NCI-H69 (cell line): ENCODE data around the gene KSR1.
"Not testable (repeated sequence)": the region's sequence is repeated elsewhere in the genome, so short reads cannot be mapped to it uniquely, and the experiment has no call there.

ENCODE experiments used
- DNase-seq: peaks from one replicate; lab custom pipeline; 2025; lab: John Stamatoyannopoulos, UW

The KSR1 gene

DNA sequence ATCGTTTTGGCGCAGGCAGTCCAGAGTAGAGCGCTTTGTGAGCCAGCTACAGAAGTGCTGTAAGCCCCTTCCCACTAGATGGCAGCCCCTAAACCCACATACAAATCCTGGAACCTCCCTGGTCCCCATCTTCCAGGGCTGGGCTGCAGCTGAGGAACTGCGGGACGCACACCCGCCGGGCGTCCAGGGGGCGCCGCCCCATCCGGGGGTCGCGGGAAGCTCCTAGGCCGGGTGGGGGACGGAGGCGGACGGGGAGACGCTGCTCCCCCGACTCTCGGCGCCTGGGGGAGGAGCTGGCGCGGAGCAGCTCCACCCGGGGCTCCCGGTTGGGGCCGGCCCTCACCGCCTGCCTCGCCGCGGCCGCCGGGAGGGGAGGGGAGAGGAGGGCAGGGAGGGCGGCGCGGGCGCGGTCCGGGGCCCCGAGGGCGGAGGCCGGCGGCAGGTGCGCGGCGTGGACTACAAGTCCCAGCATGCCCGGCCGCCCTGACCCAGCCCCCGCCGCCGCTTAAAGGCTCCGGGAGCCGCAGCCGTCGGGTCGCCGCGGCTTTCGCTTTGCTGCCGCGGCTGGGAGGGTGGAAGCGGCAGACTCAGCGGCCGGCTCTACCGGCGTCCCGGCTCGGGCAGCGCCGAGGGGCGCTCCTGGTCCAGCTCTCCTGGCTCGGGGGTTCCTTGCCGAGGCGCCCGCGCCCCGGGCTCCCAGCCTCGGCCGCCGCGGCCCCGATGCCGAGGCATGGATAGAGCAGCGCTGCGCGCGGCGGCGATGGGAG is at the start of gene KSR1:
Gene KSR1, plus strand, starts transcription at position 535 of the 767 bp plus-strand sequence. Its CDS starts 196 bp downstream, at position 731.
- DNase-seq: peak; percentile 96

DNA sequence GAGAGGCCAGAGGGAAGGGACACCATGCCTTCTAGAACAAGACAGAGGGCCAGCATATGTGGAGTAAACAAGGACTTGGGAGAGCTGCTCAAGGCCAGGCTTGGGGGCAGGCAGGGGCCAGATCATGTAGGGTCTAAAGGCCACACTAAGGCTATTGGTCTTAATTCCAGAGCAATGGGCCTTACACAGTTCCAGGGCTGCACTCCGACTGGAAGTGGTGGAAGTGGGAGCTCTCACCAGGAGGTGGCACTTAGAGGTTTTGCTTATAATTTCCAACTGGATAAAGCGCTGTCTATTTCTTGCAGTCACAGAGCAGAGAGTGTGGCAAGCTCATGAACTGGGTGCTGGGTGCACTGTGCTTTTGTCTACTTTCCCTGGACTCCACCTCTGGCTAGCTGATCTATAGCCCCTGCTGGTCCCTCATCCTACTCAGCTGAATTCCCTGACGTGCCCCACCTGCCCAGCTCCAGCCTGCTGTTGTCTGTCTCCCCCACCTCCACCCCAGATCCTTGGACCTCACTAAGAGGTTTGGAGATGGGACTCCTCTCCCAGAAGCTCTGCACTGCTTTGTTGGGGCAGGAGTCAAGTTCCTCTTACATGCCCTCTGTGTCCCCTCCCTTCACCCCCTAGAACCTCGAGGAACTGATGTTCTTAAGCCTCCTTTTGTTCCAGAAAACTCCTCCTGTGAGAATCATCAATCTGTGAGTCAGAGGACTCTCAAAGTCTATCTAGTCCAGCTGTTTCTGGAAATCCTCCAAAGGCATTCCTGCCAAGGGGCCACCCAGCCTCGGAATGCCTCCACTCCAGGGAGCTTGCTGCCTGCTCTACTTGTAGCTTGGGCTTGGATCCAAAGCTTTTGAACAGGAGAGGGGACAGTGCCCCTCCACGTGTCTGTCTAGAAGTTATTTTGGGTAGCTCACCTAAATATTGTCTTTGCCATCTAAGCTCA is 48.1 kb upstream of the KSR1 start:
- no peak for DNase-seq

DNA sequence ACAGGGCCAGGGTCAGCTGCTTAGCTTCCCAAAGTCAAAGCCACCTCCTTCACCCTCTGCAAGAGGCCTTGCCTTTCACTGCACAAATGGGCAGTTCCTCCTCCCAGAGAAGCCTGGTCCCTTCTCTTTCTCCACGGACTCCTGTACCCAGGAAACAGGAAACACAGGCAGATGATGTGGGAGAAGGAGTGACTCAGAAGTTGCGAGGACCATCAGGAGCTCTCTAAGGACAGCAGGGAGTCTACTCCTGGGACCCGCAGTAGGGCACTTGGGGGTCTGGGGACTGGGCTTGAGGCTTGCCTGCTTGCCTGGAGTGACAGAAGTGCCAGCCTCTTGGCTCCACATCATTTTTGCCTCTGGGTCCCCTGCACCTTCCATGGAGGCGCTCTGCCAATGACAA is 47.4 kb upstream of the KSR1 start:
- DNase-seq: no peak

DNA sequence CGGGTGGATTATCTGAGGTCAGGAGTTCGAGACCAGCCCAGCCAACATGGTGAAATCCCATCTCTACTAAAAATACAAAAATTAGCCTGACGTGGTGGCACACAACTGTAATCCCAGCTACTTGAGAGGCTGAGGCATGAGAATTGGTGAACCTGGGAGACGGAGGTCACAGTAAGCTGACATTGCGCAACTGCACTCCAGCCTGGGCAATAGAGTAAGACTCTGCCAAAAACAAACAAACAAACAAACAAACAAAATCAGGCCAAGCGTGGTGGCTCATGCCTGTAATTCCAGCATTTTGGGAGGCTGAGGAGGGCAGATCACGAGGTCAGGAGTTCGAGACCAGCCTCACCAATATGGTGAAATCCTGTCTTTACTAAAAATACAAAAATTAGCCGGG is 44.1 kb upstream of the KSR1 start:
- DNase-seq: not testable (repeated sequence)

DNA sequence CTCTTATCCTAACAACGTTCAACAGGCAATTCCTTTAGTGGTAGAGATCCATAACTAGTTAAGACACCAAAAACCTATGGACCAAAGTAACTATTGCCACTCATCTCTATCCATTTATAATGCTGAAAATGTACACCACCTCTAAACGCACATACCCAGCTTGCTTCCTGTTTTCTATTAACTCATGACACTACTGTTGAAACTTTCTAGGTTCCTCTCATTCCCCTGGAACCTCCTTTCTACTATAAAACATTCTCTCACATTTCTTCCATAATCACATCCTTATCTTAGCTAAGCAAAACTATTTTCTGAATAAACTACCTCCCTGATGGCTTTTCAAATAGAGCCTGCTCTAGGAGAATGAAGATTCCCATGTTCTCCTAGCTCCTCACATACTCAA is 42.9 kb upstream of the KSR1 start:
- no peak for DNase-seq

DNA sequence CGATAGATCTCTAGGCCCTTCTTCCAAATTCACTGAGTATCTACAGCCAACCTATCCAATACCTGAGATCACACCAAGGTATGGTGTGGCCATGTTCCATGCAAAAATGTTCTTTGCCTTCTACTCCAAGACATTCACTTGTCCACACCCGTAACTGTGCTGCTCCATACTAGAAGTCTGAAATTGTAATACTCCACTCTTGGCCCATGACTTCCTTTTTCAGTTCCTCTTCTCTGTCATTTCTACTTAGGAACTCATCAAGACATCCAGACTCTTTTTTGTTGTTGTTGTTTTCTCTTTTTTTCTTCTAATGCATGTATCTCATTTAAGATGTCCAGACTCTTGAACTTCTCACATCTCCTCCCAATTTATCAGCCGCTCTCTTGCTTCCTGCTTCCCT is 42.5 kb upstream of the KSR1 start:
- DNase-seq: no peak

DNA sequence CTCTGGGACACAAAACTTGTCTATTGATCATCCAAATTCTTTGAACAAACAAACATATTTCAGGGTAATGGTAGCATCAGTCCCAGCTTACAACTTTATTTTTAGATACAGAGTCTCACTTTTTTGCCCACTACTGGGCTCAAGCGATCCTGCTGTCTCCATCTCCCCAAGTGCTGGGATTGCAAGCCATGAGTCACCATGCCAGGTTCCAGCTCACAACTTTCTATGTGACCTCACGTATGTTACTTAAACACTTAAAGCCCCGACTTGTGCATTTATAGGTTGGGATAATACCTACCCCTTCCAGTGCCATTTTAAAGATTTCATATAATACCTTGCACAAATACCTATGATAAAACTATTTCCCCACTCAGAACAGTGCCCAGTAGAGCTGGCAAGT is 42.0 kb upstream of the KSR1 start:
- DNase-seq: no peak

DNA sequence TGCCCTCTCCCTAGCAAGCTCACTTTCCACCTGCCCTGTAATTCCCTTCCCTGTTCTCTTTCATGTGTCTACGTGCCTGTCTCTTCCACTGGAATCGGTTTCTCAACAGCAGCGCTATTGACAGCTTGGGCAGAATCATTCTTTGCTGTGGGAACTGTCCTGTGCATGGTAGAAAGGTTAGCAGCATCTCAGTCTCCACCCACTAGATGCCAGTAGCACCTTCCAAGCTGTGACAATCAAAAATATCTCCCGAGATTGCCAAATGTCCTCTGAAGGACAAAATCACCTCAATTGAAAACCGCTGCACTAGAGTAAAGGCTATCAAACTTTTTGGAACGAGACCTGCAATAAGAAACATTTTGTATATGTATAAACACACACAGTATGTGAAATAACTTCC is 41.6 kb upstream of the KSR1 start:
- DNase-seq: no peak

DNA sequence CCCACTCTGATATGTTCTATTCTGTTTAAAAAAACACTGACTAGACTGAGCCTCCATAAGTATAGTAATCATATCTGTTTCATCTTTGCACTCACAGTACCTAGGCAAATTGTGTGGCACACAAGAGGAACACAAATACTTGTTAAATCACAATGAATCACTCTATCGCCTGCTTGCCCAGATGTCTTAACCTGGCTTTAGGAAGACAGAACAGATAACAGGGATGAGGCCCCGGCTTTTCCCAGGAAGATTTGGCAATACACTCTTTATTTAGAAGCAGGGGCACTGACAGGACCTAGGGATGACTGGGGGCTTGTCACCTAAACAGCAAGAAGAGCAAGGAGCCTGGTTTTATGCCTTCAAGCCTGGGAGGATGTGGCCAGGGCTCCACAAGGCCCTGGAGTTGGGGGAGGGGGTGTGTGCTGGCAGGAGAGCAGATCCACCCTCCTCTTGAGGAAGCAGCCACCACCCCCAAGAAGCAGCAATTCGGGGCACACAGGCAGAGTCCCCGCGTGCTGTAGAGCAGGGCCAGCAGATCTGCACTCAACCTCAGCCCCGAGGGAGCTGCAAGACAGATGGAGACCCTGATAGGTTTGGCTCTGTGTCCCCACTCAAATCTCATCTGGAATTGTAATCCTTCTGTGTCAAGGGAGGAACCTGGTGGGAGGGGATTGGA is 41.0 kb upstream of the KSR1 start:
- DNase-seq: no peak

DNA sequence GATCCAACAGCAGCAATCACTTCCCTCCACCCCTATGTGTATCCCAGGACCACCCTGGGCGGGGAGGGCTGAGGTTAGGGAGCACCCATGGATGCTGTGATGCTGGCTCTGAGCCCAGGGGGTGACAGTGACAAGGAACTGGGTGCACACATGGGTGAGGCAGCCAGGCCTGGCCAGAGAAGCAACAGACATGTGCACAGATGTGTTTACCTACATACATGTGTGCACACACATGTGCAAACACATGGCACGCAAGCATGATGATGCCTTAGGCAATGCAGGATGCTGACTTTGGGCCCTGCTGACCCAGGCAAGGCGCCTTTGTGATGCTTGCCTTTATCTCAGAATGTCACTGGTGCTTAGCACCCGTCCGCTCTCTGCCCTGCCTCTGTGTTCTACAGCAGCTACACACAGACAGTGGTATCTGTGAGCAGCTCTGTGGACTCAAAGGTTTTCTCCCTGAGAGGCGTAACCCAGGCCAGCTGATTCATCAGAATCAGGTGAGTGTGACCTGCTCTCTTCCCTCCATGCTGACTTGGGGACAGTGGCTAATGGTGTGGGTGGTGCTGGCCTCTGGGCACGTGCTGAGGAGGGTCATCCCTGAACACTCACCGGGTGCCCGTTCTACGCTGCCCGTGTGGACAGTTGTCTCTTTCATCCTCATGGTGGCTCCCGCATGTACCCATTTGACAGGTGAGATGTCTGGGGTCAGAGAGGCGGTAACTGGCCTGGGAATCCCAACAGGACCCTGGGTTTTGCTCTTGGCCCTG is 38.5 kb upstream of the KSR1 start:
- no peak for DNase-seq

DNA sequence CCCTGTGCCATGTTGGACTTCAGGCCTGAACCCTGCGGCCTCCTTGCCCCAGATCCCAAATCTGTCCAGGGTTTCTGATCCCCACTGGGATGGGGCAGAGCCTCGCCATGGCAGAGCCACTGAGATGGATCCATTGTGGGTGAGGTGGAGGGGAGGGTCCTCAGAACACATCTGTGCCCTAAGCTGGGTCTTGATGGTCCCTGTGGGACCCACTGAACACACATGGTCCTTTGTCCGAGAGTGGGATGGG is 38.0 kb upstream of the KSR1 start:
- DNase-seq: no peak

DNA sequence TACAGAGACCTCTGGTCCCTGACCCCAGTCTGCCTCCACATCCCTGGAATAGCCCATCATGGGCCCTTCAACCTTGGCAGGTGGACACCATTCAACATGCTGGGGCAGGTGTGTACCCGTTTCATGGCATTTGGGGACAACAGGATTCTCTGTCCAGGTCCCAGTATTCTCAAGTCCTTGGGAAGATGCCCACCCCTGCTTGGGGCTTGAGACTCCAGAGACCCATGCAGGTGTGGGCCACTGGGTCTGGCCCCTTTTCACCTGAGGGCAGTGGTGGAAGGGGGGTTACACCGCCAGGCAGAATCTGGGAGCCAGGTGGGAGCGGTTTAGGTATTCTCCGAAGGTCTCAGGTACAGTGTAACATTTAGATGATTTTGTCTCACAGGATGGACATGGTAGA is 37.1 kb upstream of the KSR1 start:
- no peak for DNase-seq

DNA sequence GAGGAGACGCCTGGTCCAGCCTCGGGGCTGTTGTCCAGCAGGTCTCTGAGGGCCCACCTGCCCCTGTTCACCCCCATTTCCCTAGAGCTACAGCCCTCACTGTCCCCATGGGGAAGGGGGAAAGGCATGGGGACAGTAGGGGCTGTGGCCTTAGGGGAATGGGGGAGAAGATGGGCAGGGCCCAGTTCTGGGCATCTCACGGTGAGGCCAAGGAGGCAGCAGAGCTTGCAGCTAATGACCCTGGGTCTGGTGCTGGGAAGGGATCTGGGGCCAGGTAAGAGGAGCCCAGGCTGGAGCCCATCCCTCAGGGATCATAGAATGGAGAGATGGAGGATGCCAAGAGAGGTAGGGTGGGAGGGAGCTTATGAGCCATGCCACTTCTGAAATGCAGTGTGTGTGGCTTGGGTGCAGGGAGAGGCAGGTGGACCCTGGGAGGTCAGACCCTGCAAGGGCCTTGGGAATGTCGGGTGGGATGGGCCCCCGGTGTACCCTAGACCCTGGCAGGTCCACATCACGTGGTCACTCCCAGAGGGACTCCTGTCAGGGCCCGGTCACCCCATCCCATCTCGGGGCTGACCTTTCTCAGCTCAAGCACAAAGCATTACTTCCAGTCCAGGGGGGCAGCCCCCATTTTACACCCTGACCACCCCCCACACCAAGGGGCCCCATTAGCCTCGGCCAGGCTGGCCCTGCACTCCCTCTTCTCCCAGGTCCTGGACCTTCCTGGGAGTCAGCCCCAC is 35.9 kb upstream of the KSR1 start:
- no peak for DNase-seq

DNA sequence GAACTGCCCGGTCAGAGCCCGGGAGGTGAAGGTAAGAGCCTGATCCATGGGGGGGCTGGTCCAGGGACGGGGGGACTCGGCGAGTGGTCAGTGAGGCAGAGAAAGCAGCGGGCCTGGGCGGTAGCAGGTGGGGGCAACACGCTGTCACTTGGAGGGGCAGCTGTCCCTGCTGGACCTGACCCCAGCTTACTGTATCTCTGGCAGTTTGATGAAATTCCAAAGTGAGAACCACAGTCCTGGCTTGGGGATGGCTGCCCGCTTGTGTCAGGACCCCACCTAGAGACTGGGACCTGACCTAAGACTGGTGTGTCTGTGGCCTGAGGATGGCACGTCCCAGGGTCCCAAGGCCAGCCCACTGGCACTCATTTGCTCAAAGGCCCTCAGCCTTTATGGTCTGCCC is 35.1 kb upstream of the KSR1 start:
- DNase-seq: no peak

DNA sequence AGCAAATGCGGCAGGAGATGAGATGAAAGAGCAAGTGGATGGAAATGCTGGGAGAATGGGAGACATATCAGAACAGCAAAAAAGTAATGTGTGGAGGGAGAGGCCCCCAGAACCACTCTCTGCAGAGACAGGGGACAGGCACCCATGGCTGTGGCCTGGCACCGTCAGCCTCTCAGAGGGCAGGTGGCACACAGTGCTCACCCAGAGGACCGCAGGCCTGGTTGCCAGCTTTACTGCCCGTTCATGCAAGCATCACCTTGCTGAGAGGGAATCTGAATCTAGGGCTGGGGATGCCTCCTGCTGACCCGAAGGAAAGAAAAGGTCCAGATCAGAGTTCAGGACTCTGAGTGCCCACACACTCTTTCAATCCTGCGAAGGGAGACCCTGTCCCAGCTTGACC is 34.6 kb upstream of the KSR1 start:
- not testable (repeated sequence) for DNase-seq

DNA sequence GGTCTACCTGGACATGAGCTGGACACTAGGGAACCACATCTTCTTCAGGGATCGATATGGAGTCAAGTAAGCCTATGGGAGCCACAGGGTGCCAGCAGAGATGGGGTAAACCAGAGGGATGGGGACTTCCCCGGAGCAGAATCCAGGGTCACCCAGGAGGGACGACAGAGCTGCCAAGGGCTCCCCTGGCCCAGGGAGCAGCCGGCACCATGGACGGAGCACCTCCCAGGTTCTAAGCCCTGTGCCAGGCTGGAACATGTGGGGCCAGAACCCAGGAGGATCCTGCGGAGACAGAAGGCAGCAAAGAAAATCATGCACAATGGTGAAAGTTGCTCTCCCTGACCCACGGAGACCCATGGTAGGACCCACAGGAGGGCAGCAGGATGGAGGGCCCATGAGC is 33.6 kb upstream of the KSR1 start:
- no peak for DNase-seq

DNA sequence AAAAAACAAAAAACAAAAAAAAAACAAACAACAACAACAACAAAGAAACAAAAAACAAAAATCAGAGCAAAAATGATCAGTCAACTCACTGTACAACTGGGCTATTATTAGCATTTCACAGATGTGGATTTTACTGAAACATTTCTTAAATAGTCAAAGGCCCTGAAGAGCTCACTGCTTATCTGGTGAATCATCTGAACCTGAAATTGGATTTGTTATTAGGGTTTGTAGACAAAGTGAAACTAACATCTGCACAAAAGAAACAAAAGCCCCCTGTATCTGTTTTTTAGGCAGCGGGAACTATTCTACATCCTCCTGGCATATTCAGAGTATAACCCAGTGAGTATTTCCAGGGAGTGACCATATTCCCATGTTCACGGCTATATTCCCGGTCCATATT is 32.6 kb upstream of the KSR1 start:
- DNase-seq: no peak

DNA sequence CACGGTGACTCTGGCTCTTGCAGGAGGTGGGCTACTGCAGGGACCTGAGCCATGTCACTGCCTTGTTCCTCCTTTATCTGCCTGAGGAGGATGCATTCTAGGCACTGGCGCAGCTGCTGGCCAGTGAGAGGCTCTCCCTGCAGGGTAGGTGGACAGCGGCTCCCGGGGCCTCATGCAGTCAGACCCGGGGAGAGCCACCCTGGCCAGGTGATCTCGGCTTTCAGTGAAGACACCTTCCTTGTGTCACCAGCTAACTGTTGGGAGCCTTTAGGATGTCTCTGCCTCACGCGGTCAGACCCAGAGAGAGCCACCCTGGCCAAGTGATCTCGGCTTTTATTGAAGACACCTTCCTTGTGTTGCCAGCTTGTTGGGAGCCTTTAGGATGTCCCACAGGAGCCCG is 31.7 kb upstream of the KSR1 start:
- DNase-seq: no peak

DNA sequence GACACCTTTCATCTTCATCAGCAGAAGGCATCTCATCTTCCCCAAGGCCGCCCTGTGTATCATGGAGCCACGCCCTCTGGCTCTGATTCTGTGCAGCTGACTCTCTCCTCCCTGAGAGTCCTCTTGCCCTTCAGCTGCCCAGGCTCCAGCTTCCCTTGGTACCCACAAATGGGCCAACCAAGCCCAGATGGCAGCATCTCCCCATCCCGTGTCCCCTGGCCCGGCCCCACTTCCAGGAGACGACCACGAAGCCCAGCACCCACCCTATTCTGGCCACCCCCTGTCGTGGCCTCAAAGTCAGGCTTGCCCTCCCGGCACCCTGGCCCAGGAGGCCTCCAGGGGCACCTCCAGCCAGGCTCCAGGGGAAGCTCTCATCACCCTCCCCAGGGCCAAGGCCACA is 31.3 kb upstream of the KSR1 start:
- DNase-seq: no peak

DNA sequence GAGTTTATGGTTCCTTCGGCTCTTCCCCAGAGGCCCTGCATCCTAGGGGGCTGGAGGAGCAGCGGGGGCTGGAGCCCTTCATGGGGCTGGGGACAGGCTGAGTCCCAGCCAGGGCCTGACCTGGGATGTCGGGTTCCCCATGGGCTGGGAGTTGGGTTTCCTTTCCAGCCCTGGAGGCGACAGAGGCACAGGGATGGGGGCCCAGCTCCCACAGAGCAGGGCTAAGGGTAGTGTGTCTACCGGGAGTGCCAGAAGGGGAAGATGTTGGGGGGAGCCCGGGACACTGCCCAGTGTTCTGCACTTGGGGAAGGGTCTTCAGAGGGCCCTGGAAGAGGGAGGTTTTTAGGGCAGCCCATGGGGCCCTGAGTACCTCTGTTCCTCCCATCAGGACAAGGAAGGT is 30.7 kb upstream of the KSR1 start:
- not testable (repeated sequence) for DNase-seq

DNA sequence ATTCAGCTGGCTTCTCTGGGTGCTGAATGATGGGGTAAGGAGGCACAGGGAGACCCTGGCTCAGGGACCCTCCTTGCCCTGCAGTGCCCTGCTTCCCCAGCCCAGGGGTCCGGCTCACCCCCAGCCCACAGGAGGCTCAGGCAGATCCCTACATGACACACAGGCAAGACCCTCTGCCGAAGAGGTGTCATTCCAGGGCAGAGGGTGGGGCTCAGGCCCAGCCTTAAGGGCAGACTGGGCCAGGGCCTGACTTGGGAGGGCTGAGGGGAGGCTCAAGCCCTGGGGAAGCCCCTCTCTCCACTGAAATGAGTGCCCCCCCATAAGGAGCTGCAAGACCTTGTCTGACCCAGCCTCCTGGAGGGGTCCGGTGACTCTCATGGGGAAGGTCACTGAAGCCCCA is 30.3 kb upstream of the KSR1 start:
- no peak for DNase-seq

DNA sequence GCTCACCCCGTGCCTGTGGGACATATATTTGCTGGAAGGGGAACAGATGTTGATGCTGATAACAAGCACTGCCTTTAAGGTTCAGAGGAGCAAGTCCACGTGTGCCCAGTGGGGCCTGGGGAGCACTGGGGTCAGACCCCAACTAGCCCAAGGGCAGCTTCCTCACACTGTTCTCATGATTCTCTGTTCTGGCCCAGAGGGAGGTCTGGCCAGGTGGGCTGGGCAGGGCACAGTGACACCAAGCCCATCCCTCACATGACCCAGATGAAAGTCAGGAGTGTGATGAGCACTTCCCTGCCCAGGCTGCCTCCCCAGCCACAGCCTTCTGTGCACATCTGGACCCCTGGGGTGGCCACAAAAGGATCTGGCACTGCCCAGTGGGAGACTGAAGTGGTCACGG is 29.8 kb upstream of the KSR1 start:
- not testable (repeated sequence) for DNase-seq
